Transverse colon (tissue), 3 donors: ENCODE measurements around the gene OR6Q1.

ENCODE experiments used
- CTCF ChIP-seq, 5 experiments: fragments of 200-600 bp in 3 of 5; fragments of 450-650 bp in 2 of 5; sonication (generic) in 3 of 5; IDR thresholded peaks; 1 replicate in 2 of 5; 2 replicates in 3 of 5; pipeline ENCODE4 v1.5.1; 2016 to 2017; ENCODE audit warnings: antibody characterized with exemption in 5 of 5, inconsistent platforms in 3 of 5, mild to moderate bottlenecking in 2 of 5, moderate library complexity in 1 of 5
- EP300 ChIP-seq: sonication (generic); formaldehyde crosslinking; IDR thresholded peaks from one replicate; pipeline ENCODE4 v1.6.1; 2017; ENCODE audit warnings: antibody characterized with exemption, low read depth

GRCh38 chr11:58023435-58023931 lies 7.3 kb upstream of the OR6Q1 start, which contains the start of gene OR9Q1:
- TF ChIP-seq CTCF (IDR thresholded peaks at IDR 0.05): no peak
- no peak for TF ChIP-seq EP300
